Head of caudate nucleus (tissue), 42 donors: ENCODE data around the gene NDUFAF8.
A peak's percentile ranks its signal among the peaks of the same experiment; 100 is the strongest.

Experiments
- DNase-seq, 42 donors: peaks; one replicate each; pipeline versions ENCODE4 v3.0.0 to v3.0.0-alpha.2; 2020 to 2021; ENCODE audit warnings: mixed read lengths in 7 of 42
- intact Hi-C: fragments of 100-400 bp; cut with DNase I; formaldehyde crosslinking; loops from one replicate; pipeline ENCODE4 v1.15.0; 2022

The NDUFAF8 gene

DNA sequence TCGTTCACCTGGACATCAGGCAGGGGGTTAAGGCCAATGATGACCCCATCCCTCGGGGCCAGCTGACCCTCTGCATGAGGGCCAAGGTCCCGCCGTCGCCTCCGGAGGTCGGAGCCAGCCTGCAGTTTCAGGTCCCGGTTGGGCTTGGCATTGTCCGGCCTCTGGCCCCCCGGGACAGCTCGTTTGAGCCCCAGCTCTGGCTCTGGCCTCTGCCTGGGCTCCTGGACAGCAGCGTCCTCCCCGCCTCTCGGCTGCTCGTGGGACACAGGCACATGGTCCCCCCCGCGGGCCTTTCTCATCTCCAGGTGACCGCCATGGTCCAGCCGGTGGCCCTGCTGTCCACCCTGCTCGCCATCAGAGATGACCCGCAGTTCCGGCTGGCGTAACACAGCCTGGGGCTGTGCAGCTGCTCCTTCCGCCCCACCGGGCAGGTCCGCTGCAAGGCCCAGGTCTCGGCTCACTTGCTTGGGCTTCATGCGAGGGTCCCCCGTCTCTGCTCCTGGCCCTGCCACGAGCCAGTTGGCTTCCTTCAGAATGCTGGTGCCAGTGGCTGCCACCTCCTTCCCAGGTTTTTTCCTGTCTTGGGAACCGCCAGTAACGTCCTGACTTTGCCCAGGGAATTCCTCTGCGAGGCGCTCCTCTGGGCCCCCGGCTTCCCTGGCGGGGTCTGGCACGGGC, 6.7 kb downstream of the NDUFAF8 start:
- DNase-seq: no peak
- intact Hi-C loops: no loop called here

DNA sequence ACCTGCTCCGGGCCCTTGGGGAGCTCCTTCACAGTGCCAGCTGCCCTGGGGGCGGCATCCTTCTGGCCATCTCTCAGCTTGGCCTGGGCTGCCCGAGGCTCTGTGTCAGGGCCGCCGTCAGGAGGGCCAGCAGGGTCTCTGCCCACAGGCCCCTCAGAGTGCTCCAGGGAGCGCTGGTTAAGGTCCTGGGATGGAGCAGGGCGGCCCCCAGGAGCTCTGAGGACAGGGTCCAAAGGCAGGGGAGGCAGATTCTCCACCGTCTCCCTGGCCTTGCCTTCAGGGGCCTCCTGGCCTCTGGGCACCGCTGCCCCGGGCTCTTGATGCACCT, 7.2 kb downstream of the NDUFAF8 start:
- DNase-seq: no peak

DNA sequence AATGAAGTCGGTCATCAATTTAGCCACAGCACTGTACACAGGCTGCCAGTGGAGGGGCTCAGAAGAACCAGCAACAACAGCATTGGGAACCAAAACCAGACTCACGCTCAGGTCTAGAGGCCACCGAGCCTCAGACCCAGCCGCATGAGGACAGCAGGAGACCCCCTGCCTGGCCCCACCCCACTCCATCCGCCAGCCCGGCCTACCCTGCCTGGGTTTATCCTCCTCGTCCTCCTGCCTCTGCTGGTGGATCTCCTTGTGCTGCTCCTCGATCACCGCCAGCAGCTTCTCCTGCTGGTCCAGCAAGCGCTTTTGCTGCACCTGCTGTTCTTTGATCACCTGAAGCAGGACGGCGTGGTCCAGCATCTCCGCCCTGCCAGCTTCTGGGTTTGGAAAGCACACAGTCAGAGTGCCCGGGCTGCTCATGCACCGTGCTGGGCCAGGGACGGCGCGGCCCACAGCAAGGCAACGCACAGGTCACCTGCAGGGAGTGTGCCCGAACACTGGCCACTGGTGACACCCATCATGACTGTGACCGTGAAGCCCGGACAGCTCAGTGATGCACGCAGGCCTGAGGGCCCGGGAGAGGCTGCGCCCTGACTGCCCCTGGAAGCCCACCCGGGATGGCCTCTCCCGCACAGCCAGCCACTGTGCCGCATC, 7.7 kb downstream of the NDUFAF8 start:
- DNase-seq: no peak
- intact Hi-C loops: no loop called here

More for the DNA sequence above, 7.2 kb downstream of the NDUFAF8 start:
- intact Hi-C loops: no loop called here

DNA sequence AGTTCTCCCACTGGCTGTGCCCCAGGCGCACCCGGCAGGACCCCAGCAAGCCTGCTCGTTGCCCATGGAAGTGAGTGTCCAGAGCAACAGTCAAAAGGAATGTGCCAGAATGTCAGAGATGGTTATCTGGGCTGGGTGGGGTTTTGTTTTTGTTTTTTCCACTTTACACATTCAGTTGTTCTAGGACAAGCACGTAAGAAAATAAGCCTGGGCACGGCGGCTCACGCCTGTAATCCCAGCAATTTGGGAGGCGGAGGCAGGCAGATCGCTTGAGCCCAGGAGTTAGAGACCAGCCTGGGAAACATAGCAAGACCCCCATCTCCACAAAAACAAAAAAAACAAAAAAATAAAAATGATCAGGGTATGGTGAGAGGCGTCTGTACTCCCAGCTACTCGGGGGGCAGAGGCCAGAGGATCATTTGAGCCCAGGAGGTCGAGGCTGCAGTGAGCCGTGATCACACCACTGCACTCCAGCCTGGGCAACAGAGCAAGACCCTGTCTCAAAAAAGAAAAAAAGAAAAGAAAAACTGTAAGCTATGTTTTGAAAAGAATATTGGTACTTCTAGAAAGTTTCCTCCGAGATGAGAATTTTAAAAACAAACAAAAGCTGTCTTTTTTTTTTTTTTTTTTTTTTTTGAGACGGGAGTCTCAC, 8.3 kb downstream of the NDUFAF8 start:
- no peak for DNase-seq
- intact Hi-C loops: no loop called here

DNA sequence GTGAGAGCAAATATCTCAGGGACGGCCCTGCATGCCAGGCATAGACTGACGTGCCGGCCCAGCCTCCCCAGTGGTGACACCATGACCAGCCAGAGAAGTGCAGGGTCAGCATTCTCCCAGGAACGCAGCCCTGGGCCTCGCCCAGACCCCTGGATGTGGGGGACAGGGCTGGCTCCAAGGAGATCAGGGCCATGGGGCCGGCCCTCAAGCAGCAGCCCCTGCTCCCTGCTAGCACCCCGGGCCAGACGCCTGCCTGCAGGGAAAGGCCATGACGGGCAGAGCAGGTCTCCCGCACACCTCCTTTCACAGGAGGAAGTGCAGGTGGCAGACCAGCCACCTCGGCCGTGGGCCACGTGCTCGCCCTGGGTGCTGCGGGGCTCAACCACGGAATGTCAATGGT, 9.5 kb downstream of the NDUFAF8 start:
- no peak for DNase-seq
- intact Hi-C loops: no loop called here

DNA sequence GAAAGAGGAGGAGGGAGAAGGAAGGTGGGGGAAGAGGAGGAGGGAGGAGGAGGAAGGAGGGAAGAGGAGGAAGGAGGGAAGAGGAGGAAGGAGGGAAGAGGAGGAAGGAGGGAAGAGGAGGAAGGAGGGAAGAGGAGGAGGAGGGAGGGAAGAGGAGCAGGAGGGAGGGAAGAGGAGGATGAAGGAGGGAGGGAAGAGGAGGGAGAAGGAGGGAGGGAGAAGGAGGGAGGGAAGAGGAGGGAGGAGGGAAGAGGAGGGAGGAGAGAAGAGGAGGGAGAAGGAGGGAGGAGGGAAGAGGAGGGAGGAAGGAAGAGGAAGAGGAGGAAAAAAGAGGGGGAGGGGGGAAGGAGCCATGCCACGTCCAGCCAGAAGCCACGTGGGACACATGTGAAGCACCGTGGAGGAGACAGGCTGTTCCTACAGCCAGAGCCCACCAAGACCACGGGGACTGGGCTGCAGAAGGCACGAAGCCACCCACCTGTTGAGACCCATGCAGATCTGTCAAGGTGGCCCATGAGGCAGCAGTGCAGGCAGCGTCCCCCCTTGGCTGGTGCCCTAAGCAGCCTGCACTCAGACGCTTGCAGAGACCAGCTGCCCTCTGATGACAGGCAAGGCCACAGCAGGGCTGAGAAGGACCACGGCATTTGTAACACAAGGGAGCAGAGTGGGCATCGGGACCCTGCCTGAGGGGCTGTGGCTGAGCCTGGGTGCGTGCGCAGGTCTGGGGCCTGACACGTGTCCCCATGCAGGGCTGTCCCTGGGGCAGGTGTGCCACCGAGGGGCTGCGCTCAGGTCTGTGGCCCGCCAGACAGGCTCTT, 10.3 kb downstream of the NDUFAF8 start:
- DNase-seq: peak in 1 of 42 donors; percentile 1
- intact Hi-C loops: loop anchor here (5.0 kb wide), 1 partner anchor 238 kb away; no protein-coding TSS in a partner anchor

DNA sequence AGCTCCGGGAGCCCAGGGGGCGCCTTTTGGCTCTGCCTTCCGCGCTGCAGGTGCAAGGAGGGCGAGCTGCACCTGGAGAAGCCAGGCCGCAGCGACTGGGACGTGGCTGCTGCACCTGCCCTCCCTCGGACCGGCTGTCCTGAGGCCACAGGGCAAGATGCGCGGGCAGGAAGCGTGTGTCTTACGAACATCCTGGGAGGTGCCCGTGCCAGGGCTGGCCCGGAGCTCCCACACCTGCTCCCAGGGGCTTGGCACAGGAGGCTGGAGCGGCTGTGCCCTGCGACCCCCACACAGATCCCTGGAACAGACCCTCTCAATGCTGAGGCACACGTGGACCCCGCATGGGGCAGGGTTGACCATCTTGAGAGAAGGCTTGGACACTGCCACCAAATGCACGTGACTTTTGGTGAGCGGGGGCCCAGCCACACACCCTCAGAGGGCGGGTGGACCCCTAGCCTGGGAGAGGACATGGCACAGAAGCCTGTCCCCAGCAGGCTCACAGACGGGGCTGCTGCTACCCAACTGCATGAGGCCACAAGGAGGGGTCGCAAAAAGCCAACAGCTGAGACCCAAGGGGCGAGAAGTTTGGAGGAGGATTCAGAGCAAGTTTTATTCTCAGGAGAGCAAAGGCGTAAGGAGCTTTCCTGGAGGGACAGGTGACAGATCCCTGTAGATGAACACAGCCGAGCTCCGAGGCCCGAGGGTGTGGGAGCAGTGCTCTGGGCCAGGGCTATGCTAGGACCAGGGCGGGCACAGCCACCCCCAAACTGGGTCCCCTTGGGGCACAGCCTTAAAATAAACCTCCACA, 11.4 kb downstream of the NDUFAF8 start:
- intact Hi-C loops: loop anchor here (5.0 kb wide), 1 partner anchor 237 kb away; no protein-coding TSS in a partner anchor
- DNase-seq: no peak

DNA sequence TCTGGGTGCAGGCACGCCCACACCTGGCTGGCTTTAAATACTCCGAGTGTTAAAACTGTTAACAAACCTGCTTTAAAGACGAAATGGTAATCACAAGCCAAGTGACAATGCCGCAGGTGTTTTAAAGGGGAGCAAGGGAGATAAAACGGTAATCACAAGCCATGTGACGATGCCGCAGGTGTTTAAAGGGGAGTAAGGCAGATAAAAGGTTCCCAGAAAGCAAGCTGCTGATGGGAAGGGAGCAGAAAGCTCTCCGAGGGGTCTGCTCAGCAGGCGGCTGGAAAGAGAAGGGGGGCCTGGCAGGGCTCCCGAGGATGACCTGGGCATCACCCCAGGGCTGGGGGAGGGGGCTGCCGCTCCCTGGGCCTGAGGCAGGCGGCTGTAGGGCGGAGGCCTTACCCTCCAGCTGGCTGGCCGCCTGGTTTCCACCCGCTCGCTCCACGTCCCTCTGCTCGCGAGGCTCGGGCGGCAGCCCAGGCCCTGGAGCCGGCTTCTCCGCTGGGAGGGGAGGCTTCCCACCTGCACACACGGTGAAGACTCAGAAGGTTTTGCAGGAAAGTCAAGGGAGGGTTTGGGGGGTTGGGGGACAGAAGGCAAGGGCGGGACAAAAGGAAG, 12.1 kb downstream of the NDUFAF8 start:
- intact Hi-C loops: loop anchor here (5.0 kb wide), 1 partner anchor 236 kb away; no protein-coding TSS in a partner anchor
- no peak for DNase-seq

DNA sequence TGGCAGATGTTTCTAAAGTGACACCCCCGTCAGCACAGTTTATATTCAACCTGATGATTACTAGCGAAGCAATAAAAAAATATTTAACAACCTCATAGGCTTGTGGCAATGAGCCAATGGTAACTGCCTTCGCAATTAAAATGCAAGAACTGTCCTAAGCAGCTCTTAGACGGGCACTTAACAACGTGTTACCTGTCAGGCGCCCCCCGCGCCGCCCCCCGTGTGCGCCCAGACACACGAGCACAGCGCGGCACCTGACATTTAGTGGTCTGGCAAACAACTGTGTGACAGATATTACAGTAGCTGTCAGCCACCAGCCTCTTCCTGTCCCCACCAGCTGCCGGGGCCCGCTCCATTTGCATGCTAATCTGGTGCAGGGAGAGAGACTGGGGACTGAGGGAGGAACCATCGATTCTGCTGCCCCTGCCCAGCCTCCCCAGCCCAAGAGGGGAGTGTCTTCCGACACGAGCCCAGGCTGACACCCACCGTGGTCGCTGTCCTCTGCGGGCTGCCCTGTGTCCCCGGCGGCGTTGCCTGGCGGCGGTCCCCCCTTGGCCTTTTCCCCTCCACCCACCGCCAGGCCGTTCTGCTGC, 12.7 kb downstream of the NDUFAF8 start:
- no peak for DNase-seq
- intact Hi-C loops: loop anchor here (2.0 to 5.0 kb wide), 2 partner anchors 235 to 349 kb away; no protein-coding TSS in a partner anchor

DNA sequence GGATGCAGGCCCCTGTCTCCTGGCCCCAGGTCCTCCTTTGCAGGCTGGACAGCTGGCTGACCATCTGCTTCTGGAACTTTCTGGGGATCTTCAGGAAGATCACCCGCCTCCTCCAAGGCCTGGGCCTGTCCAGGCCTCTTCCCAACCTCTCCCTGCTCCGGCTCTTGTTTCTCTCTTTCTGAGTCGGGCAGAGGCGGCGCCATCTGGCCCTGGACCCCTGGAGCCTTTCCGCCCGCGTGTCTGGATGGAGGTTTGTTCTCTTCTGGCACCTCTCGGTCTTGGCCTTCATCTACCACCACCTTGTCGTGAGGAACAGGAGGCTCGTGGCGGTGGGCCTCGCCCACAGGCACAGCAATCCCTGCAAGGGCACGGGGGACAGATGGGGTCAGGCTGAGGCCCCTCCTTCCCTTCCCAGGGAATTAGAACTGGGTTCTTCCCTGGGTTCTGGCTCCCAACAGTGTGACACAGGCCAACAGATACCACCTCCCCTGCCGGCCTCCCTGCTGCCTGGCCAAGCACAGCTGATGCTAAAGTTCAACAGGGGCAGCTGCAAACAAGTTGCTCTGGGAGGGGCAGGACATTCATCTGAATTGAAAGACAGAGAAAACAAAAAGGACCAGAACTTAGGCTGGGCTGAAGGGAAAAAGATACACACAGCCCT, 13.3 kb downstream of the NDUFAF8 start:
- no peak for DNase-seq

DNA sequence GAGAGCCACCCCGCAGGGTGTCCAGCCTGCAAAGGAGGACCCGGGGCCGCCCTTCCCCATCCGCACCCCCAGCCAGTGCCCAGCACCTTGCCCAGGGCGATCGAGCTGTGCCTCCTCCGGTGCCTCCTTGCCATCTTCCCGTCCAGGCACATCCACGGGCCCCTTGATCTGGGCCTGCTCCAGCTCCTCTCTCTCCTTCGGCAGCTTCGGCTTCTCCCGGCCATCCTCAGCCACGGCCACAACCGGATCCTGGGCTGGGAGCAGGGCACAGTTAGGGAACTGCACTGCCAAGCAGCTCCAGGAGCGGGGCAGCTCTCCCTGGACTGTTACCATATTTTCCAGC, 13.8 kb downstream of the NDUFAF8 start:
- intact Hi-C loops: loop anchor here (2.0 to 5.0 kb wide), 2 partner anchors 234 to 348 kb away; no protein-coding TSS in a partner anchor
- no peak for DNase-seq

More for the DNA sequence above, 13.3 kb downstream of the NDUFAF8 start:
- intact Hi-C loops: loop anchor here (2.0 to 5.0 kb wide), 2 partner anchors 235 to 348 kb away; no protein-coding TSS in a partner anchor

DNA sequence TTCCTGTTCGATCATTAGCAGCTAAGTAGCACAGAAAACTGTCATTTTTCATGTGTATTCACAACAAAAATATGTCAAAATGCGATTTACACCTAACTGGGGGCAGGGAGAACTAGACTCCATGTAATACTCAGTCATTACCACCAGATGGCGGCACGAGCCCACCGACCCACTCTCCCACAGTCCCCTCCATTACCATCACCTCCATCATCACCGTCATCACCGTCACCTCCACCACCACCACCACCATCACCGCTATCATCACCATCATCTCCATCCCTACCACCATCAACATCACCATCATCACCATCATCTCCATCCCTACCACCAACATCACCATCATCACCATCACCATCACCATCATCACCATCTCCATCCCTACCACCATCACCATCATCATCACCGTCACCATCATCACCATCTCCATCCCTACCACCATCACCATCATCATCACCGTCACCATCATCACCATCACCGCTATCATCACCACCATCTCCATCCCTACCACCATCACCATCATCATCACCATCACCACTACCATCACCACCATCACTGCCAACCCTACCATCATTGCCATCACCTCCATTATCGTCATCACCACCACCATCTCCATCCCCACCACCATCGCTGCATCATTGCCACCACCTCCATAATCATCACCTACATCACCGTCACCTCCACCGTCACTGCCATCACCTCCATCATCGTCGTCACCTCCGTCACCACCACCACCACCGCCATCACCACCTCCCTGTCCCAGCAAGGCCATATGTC, 14.4 kb downstream of the NDUFAF8 start:
- peak in 38 of 42 donors; percentile 39 to 88 (median 64) for DNase-seq
- intact Hi-C loops: loop anchor here (2.0 to 5.0 kb wide), 2 partner anchors 234 to 347 kb away; no protein-coding TSS in a partner anchor

DNA sequence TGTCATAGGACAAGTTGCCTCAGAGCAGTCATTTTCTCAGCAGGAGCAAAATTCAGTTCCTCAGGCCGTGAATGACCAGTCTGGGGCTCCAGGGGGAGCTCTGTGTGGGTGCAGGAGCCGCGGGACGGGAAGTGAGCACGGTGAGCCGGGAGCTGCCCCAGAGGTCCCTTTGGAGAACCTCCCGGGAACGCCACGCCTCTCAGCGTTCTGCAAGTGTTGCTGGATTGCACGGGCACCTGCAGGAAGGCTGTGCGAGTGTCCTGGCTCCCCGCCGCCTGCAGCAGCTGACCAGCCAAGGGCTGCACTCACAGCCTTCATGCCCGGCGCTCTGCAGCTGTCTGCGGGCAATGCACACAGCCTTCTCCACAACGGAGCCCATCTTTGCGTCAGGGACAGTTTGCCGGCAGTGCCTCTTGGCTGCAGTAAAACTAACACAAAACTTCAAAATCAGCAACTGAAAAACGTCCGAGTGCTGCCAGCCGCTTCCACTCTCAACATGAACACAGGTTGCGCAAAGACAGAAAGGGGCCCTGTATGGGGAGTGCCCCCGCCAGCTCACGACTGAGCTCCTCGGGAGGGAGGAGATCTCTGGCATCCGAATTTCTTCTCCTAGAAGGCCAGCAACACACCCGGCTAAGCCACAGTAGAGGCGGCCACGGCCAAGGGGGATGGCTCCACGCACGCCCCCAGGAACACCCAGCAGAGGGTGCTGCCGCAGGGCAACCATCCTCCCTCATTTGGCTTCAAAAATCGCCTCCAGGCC, 16.0 kb downstream of the NDUFAF8 start:
- intact Hi-C loops: loop anchor here (5.0 kb wide), 1 partner anchor 232 kb away; no protein-coding TSS in a partner anchor
- peak; percentile 24 to 81 (median 61) for DNase-seq

DNA sequence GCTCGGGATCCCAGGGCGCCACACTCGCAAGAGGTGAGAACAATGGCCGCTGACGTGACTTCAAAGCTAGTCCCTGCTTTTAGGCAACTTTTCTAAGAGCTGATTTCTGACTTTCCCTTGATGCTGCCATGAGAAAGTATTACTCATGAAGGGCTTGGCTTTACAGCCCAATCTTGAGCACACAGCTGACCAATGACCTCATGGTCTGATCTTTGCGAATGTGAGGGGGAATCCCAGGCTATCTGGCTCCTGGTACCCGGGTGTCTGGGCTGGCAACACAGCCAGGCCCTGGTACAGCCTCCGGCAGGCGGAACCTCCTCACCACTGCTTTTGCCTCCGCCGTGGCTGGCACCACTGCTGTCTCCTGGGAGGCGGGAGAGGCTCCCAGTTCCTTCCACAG, 17.5 kb downstream of the NDUFAF8 start:
- intact Hi-C loops: no loop called here

DNA sequence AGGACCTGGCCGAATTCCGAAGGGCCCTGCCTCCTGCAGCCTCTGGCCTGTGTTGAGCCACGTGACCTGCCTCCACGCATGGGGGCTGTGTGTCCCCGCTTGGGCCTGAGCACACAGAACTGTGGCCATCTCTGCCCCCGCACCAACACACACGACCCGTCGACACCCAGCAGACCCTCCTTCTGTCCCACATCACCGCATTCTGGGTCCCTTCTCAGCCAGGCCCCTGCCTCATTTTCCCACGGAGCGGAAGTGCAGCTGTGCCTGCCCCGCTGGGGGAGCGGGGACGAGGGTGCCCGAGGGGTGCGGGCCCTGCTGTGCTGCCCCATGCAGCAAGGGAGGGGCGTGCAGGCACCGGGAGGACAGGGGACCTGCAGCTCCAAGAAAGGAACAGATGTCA, 18.4 kb downstream of the NDUFAF8 start:
- intact Hi-C loops: no loop called here
- no peak for DNase-seq

More for the DNA sequence above, 17.5 kb downstream of the NDUFAF8 start:
- DNase-seq: no peak
